ENCODE data around the gene CHCHD3. TPM values are rescaled to one million over a fixed set of nuclear protein-coding genes. Genes with fewer than 3 reads are reported as not detected.

CHCHD3 gene
- total and polyA plus RNA-seq, 9 of the 15 experiments (the other 6 are each of a cell fraction or from before 2014, with no cell fraction given): 66.2 to 279 (median 204) TPM

GRCh38 chr7:132933072-132933458 is 148.8 kb downstream of the CHCHD3 start:
- TF ChIP-seq FOSL1 (tag; conservative IDR thresholded peaks at IDR 0.05) (0 out of 2 replicates have a peak, but pooled peaks have one; percentile 30), CEBPG (CRISPR knock-in tag; IDR thresholded peaks at IDR 0.05) (0 out of 2 replicates have a peak, but pooled peaks have one; percentile 6), CEBPG (tag; conservative IDR thresholded peaks at IDR 0.05 in 1 of 2, IDR thresholded peaks at IDR 0.05 in 1 of 2) (peak in 1 of 2 experiments; percentile 37; a peak in 1 of 4 replicates), HMGN3 (IDR thresholded peaks at IDR 0.05; ENCODE audit: borderline replicate concordance, extremely low read depth, insufficient read length, low read depth, low read length) (no peak), THAP7 (CRISPR knock-in tag; IDR thresholded peaks at IDR 0.05) (no peak), ZNF398 (CRISPR knock-in tag; IDR thresholded peaks at IDR 0.05) (no peak)
- peaks cover 12% of the 10 kb centered on the region; the same call in 1 of the 2 replicates for H4K20me1 ChIP-seq (replicated peaks; ENCODE audit: control insufficient read depth, insufficient read depth, low read length)
- no peak overlapping the region for H3K4me3 ChIP-seq
- no peak overlapping the region for H3K4me2 ChIP-seq (ENCODE audit: insufficient read depth, low read length)
- H3K9me3 ChIP-seq (replicated peaks; ENCODE audit: control insufficient read depth, insufficient read depth, low read depth, low read length): no peaks in the 10 kb centered on the region
- H3K27me3 ChIP-seq (ENCODE audit: control insufficient read depth in 2 of 2, insufficient read depth in 2 of 2, low read length in 2 of 2): no peaks in the 10 kb centered on the region
- FAIRE-seq (no peak), ATAC-seq (no peak), DNase-seq (ENCODE audit: extremely low read depth in 1 of 4, low spot score in 3 of 4) (no peak)
- ChIA-PET POLR2A (no interaction called here), CTCF (ENCODE audit: low intra/inter-chr PET ratio) (no interaction called here)
- H3K9ac ChIP-seq (ENCODE audit: insufficient read depth in 1 of 2, low read depth in 2 of 2, low read length in 2 of 2): no peak overlapping the region
- in situ Hi-C loops (cut with MboI): no loop called here
- no TSS peak for BruUV-seq (replicated peaks)
- intact Hi-C loops (cut with micrococcal nuclease): loop anchor here (10.0 kb wide), 2 partner anchors 272 to 502 kb away; no protein-coding TSS in a partner anchor
- no peak overlapping the region for H3K27ac ChIP-seq (ENCODE audit: extremely low read depth, low read depth, low read length)
- H3K9me1 ChIP-seq (ENCODE audit: control insufficient read depth, insufficient read depth, low read length): no peaks in the 10 kb centered on the region
- H3K79me2 ChIP-seq (ENCODE audit: control insufficient read depth, insufficient read depth, low read length): peaks cover 4% of the 10 kb centered on the region; the same call in 1 of the 3 replicates
- 79% methylated on average over 4 of the region's 4 CpGs for WGBS (ENCODE audit: insufficient coverage, low coverage, missing lambda C conversion rate)
- H2AFZ ChIP-seq (ENCODE audit: low read depth, low read length): no peak overlapping the region
- H3K36me3 ChIP-seq (ENCODE audit: control insufficient read depth, insufficient read depth, low read length): no peaks in the 10 kb centered on the region; the same call in 2 of the 3 replicates
- no peaks in the 10 kb centered on the region for H3K4me1 ChIP-seq (replicated peaks in 1 of 2; ENCODE audit: control insufficient read depth in 2 of 2, insufficient read depth in 2 of 2, low read length in 2 of 2)

Data from K562 (cell line).